GM06990 (cell line): Measurements from ENCODE around the gene FOXN4.

ENCODE experiments used
- DNase-seq: peaks from one replicate; pipeline ENCODE4 v3.0.0-alpha.2; 2011; ENCODE audit not compliant: insufficient read length; ENCODE audit errors: extremely low read depth
- H3K27me3 ChIP-seq: replicated peaks from 2 replicates; pipeline ENCODE4 v1.6.0; 2011; ENCODE audit warnings: low read length; ENCODE audit not compliant: control insufficient read depth, insufficient read depth
- H3K36me3 ChIP-seq: 2 replicates; pipeline ENCODE4 v1.5.1; 2011; ENCODE audit warnings: low read length; ENCODE audit not compliant: control insufficient read depth, insufficient read depth
- H3K4me3 ChIP-seq: replicated peaks from 2 replicates; pipeline ENCODE4 v1.5.1; 2011; ENCODE audit warnings: low read depth, mild to moderate bottlenecking, control low read depth, low read length
- TF ChIP-seq, protein P1 (sequence below): IDR thresholded peaks from 2 replicates; pipeline ENCODE4 v1.5.1; 2011; ENCODE audit warnings: low read length, control low read depth, mild to moderate bottlenecking, inconsistent platforms; ENCODE audit not compliant: insufficient read depth, poor library complexity, severe bottlenecking

FOXN4 gene, protein sequence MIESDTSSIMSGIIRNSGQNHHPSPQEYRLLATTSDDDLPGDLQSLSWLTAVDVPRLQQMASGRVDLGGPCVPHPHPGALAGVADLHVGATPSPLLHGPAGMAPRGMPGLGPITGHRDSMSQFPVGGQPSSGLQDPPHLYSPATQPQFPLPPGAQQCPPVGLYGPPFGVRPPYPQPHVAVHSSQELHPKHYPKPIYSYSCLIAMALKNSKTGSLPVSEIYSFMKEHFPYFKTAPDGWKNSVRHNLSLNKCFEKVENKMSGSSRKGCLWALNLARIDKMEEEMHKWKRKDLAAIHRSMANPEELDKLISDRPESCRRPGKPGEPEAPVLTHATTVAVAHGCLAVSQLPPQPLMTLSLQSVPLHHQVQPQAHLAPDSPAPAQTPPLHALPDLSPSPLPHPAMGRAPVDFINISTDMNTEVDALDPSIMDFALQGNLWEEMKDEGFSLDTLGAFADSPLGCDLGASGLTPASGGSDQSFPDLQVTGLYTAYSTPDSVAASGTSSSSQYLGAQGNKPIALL

DNA sequence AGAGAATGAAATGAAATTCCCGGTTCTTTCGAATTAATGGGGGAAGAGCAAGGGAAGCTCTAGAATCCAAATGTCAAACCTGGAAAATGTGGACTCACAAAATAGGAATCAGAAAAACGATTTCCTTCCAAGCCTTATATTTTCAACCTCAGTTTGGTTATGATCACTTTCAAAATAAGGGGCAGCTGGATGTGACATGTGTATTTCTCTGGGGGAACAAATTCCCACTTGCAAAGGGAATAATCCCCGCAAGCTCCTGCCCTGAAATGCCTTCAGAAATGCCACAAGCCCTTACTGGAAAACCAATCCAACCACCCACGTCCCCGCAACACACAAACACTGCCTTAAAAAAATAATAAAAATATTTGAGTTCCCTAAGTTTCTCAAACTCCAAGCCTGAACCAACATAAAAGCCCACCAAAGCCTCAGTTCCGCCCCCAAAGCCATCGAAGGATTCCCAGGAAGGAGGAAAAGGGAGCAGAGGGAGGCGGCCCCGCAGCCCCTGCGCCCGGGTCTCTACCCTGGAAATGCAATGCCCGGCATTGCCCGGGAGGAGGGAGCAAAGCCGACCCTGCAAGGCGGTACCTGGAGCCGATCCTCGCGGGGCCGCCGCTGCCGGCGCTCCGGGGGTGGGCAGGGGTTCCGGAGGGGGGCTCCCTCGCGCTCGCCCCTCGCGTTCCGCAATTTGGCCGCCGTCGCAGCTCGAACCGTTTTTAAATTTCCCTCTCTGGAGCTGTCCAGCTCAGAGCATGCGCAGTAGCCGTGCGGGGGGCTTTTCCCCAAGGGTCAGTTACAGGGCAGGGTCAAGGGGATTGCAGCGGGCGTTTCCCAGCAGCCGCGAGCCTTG, at the start of gene FOXN4:
Gene FOXN4 (minus strand): TSS at position 751 of the 847 bp plus-strand sequence. CDS start 963 bp downstream, outside the sequence.
- no peaks in the 10 kb centered on the region for H3K36me3 ChIP-seq
- H3K27me3 ChIP-seq = peaks cover 1% of the 10 kb centered on the region
- no peak within 1 kb of the TSS; the same call in 1 of the 2 replicates for H3K4me3 ChIP-seq
- TF ChIP-seq, protein P1, sequence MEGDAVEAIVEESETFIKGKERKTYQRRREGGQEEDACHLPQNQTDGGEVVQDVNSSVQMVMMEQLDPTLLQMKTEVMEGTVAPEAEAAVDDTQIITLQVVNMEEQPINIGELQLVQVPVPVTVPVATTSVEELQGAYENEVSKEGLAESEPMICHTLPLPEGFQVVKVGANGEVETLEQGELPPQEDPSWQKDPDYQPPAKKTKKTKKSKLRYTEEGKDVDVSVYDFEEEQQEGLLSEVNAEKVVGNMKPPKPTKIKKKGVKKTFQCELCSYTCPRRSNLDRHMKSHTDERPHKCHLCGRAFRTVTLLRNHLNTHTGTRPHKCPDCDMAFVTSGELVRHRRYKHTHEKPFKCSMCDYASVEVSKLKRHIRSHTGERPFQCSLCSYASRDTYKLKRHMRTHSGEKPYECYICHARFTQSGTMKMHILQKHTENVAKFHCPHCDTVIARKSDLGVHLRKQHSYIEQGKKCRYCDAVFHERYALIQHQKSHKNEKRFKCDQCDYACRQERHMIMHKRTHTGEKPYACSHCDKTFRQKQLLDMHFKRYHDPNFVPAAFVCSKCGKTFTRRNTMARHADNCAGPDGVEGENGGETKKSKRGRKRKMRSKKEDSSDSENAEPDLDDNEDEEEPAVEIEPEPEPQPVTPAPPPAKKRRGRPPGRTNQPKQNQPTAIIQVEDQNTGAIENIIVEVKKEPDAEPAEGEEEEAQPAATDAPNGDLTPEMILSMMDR = no peak
- no peak for DNase-seq

DNA sequence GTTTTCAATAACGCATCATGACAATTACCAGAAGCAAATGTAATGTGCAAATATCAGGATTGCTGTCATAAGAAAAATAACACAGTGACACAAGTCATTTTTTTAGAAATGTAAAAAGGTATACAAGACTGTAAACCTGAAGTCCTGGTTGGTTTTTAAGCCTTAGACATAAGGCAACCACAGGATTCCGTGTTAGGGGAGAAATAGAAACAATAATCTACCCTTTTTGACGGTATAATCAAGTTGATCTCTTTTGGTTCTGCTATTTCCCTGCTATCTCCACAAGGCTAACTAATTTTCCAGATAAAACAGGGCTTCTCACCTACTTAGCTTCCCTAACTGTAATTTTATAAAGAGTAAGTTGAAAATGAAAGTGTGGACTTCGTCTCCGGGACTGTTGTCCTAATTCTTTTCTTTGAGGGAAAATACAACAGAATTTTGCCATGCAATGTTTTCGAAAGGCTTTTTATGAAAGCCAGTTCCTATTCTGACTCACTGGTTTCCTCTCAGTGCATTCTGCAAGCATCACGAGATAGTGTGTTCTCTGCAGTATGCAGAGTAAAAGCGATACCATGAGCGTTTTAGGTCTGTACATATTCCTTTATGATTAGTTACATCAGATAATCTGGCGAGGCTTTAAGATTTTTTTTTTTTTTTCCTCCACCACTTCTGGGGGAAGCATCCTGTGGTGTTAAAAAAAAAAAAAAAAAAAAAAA, 49.2 kb upstream of the FOXN4 start:
- Histone ChIP-seq H3K36me3 (no peaks in the 10 kb centered on the region), H3K4me3 (peak overlapping the region; percentile 39), H3K27me3 (no peaks in the 10 kb centered on the region)
- TF ChIP-seq, protein P1 = no peak
- DNase-seq = peak; percentile 17

DNA sequence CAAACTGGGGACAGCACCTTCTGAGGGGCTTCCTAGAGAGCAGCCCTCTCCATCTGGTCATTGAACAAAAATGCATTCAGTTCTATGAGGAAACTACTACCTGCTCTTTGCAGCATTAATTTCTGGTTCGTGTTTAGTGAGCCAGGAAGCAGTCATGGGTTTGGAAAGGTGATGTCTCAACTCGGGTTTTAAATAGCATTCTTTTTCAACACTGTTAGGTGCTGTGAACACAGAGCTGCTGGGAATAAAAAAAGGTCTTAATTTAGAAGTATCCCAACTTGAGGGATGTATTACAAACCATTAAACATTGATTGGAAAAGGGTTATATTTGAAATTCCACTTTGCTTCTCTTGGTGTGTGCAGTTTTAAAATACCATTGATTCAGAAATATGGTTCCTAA, 47.9 kb upstream of the FOXN4 start:
- Histone ChIP-seq H3K27me3 (no peaks in the 10 kb centered on the region), H3K36me3 (no peaks in the 10 kb centered on the region), H3K4me3 (no peak overlapping the region)
- TF ChIP-seq, protein P1 = no peak
- no peak for DNase-seq

DNA sequence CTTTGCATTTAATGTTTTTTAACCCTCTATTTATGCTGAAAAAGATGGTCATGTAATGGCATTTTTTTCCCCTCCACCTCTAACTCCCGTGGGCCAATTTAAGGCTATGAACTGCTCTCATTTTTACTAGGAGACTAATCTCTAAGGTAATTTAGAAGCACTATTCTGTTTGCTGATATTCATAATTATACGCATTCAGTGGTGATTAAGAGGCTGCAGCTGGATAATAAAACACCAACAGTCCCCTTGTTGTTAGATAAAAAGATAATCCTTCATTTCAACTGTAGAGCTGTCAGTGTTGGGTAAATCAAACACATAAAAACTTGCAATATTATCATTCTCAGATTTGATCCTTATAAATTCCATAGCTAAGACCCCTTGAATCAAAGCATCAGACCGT, 47.5 kb upstream of the FOXN4 start:
- no peak overlapping the region for H3K4me3 ChIP-seq
- H3K36me3 ChIP-seq = no peaks in the 10 kb centered on the region
- TF ChIP-seq, protein P1 = no peak
- DNase-seq = no peak
- H3K27me3 ChIP-seq = no peaks in the 10 kb centered on the region

DNA sequence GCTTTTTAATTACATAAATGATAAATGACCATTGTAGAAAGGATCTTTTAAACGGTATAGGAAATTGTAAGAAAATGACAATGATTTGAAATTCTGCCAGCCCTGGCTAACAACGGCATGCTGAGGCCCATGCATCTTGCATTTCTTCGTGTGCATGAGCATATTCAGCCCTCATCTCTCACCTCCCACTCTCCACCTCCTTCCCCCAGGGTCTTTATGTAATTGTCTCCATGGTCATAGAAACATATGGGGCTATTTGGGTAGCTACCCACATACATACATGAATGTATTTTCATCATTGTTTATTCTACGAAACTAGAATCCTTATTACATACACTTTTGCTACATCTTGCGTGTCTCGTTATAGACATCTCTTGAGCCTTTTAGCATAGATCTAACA, 43.1 kb upstream of the FOXN4 start:
- TF ChIP-seq, protein P1 = no peak
- Histone ChIP-seq H3K27me3 (no peaks in the 10 kb centered on the region), H3K4me3 (no peak overlapping the region), H3K36me3 (no peaks in the 10 kb centered on the region)
- DNase-seq = no peak
